Measurements from ENCODE around the gene CIAO2A. TPM values are rescaled to one million over a fixed set of nuclear protein-coding genes. Genes with fewer than 3 reads are reported as not detected.

The CIAO2A gene
- total and polyA plus RNA-seq, 4 donors = 40.4 to 95.6 (median 82.8) TPM

- no peaks in the 10 kb centered on the region for H3K36me3 ChIP-seq (ENCODE audit: control insufficient read depth in 4 of 4, insufficient read depth in 4 of 4, low read length in 4 of 4)
- no peak for DNase-seq
- ATAC-seq (ENCODE audit: insufficient read depth, low FRiP score) = no peak
- peaks cover 0 to 18% (median 8%) of the 10 kb centered on the region in 5 donors for H3K4me1 ChIP-seq (ENCODE audit: control insufficient read depth in 5 of 5, insufficient read depth in 5 of 5, low read length in 5 of 5)
- no peaks in the 10 kb centered on the region for H3K27me3 ChIP-seq (ENCODE audit: control insufficient read depth in 3 of 3, insufficient read depth in 3 of 3, low read length in 2 of 3)
- no peak overlapping the region for H3K27ac ChIP-seq (ENCODE audit: low read depth in 1 of 2, low read length in 1 of 2)
- TF ChIP-seq CTCF (IDR thresholded peaks at IDR 0.05; ENCODE audit: control extremely low read depth, extremely low read depth) = no peak
- H3K9ac ChIP-seq (ENCODE audit: insufficient read depth in 1 of 2, low read length in 2 of 2) = no peak overlapping the region
- 96 to 100% methylated on average over 2 of the region's 2 CpGs for WGBS, 2 donors
- no peaks in the 10 kb centered on the region for H3K9me3 ChIP-seq (ENCODE audit: control insufficient read depth in 4 of 4, insufficient read depth in 3 of 4, low read length in 3 of 4)
- H3K4me3 ChIP-seq = no peak overlapping the region
These were observed 8.9 kb upstream of the CIAO2A start for GRCh38 chr15:64102497-64102896.

DNA sequence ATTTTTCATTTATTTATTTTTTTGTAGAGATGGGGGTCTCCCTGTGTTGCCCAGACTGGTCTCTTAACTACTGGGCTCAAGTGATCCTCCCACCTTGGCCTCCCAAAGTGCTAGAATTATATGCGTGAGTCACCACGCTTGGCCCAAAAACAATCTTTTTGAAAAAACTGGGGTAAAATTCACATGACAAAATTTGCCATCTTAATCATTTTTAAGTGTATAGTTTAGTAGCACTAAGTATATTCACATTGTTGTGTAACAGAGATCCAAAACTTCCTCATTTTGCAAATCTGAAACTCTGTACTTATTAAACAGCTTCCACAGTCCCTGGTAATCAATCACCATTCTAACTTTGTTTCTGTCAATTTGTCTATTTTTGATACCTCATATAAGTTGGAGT lies 7.3 kb upstream of the CIAO2A start:
- ATAC-seq (ENCODE audit: insufficient read depth, low FRiP score) (no peak), DNase-seq (no peak)
- TF ChIP-seq CTCF (IDR thresholded peaks at IDR 0.05; ENCODE audit: control extremely low read depth, extremely low read depth) = no peak
- Histone ChIP-seq H3K36me3 (ENCODE audit: control insufficient read depth in 4 of 4, insufficient read depth in 4 of 4, low read length in 4 of 4) (peaks cover 0 to 3% (median 0%) of the 10 kb centered on the region in 4 donors), H3K4me3 (no peak overlapping the region), H3K9me3 (ENCODE audit: control insufficient read depth in 4 of 4, insufficient read depth in 3 of 4, low read length in 3 of 4) (no peaks in the 10 kb centered on the region), H3K27ac (ENCODE audit: low read depth in 1 of 2, low read length in 1 of 2) (no peak overlapping the region), H3K4me1 (ENCODE audit: control insufficient read depth in 5 of 5, insufficient read depth in 5 of 5, low read length in 5 of 5) (peaks cover 0 to 22% (median 8%) of the 10 kb centered on the region in 5 donors), H3K27me3 (ENCODE audit: control insufficient read depth in 3 of 3, insufficient read depth in 3 of 3, low read length in 2 of 3) (no peaks in the 10 kb centered on the region), H3K9ac (ENCODE audit: insufficient read depth in 1 of 2, low read length in 2 of 2) (no peak overlapping the region)
- WGBS, 2 donors = 54 to 71% methylated on average over 2 of the region's 2 CpGs

- Histone ChIP-seq H3K36me3 (ENCODE audit: control insufficient read depth in 4 of 4, insufficient read depth in 4 of 4, low read length in 4 of 4) (peaks cover 0 to 5% (median 0%) of the 10 kb centered on the region in 4 donors), H3K9me3 (ENCODE audit: control insufficient read depth in 4 of 4, insufficient read depth in 3 of 4, low read length in 3 of 4) (no peaks in the 10 kb centered on the region), H3K9ac (ENCODE audit: insufficient read depth in 1 of 2, low read length in 2 of 2) (no peak overlapping the region), H3K4me1 (ENCODE audit: control insufficient read depth in 5 of 5, insufficient read depth in 5 of 5, low read length in 5 of 5) (peaks cover 0 to 22% (median 10%) of the 10 kb centered on the region in 5 donors), H3K27ac (ENCODE audit: low read depth in 1 of 2, low read length in 1 of 2) (no peak overlapping the region), H3K4me3 (no peak overlapping the region), H3K27me3 (ENCODE audit: control insufficient read depth in 3 of 3, insufficient read depth in 3 of 3, low read length in 2 of 3) (no peaks in the 10 kb centered on the region)
- DNase-seq (no peak), ATAC-seq (ENCODE audit: insufficient read depth, low FRiP score) (no peak)
- no peak for TF ChIP-seq CTCF (IDR thresholded peaks at IDR 0.05; ENCODE audit: control extremely low read depth, extremely low read depth)
- WGBS, 2 donors = 57 to 70% methylated on average over 2 of the region's 2 CpGs
These were observed 5.7 kb upstream of the CIAO2A start for GRCh38 chr15:64099379-64099778.
